GM19025 (cell line): ENCODE results near the gene TMEM116.
"Not testable (repeated sequence)": the region's sequence is repeated elsewhere in the genome, so short reads cannot be mapped to it uniquely, and the experiment has no call there.

Experiments used
- ATAC-seq: cut with Tn5 transposase; IDR thresholded peaks from one replicate; pipeline ENCODE4 v1.9.1; 2021; ENCODE audit warnings: mild to moderate bottlenecking, low read depth, moderate library complexity; ENCODE audit not compliant: unreplicated experiment

TMEM116 gene

DNA sequence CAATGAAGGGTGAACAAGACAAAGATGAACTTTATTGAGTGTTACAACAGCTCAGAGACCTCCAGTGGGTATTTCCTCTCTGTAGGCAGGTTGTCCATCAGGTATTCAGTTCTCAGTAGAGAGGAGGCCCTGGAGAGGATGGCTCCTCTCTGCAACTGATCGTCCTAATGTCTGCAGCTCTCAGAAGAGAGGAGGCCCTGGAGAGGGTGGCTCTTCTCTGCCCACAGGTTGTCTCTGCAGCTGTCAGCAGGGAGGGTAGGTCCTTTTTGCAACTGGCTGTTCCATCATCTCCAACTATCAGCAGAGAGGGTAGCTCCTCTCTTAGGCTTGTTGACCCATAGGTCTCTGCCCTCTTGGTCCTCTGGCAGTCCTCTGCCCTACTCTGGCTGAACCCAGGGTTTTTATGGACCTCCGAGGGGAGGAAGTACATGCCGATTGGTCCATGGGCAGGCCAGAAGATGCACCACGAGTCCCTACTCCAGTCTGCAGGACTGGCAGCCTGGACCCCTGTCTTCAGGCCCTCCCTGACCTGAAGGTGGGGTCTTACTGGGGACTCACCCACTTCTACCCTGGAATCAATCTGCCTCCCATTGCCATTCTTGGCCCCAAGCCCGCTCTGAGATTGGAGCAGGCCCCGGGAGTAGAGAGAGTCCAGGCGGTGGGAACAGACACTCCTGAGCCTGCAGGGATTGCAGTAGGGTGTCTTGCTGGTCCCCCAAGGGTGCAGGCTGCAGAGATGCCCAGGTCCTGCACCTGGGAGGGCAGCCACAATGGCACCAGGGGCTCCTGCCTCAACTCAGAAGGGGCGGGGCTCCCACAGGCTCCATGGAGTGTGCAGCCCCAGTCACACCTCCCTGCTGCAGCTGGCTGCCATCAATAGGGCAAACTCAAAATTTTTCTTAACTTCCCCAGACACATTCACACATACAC lies 2.3 kb downstream of the TMEM116 start:
- ATAC-seq: no peak

DNA sequence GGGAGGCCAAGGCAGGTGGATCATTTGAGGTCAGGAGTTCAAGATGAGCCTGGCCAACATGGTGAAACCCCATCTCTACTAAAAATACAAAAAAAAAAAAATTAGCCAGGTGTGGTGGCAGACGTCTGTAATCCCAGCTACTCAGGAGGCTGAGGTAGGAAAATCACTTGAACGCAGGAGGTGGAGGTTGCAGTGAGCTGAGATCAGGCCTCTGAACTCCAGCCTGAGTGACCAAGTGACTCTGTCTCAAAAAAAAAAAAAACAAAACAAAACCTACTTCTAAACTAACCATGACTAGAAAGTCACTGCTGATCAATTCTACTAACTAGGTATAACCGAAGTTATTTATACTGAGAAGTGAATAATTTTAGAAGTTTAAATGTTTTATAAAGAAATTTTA lies 3.4 kb downstream of the TMEM116 start:
- not testable (repeated sequence) for ATAC-seq

DNA sequence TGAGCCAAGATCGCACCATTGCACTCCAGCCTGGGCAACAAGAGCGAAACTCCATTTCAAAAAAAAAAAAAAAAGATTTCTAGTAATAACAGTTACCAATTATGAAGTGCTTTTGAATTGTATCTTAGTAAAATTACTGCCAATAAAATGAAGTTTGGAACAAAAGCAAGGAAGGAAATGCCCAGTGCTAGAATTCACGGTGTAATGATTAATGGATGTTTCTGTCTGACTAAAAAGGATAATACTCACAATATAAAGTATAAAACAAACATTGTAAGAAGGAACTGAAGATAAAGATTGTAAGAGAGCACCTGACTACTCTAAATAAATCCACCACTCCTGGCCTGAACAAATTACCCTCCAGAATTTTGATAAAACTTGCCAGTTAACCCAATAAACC lies 4.0 kb downstream of the TMEM116 start:
- ATAC-seq: no peak

DNA sequence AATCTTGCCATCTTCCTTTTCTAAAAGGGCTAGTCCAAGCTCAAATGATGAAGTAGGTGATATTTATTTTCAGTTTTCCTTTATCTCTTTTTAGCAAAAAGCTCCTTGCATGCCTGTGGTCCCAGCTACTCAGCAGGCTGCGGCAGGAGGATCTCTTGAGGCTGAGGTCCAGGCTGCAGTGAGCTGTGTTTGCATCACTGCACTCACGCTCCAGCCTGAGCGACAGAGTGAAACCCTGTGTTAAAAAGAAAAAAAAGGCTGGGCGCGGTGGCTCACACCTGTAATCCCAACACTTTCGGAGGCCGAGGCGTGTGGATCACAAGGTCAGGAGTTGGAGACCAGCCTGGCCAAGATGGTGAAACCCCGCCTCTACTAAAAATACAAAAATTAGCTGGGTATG lies 5.0 kb downstream of the TMEM116 start:
- ATAC-seq: no peak

DNA sequence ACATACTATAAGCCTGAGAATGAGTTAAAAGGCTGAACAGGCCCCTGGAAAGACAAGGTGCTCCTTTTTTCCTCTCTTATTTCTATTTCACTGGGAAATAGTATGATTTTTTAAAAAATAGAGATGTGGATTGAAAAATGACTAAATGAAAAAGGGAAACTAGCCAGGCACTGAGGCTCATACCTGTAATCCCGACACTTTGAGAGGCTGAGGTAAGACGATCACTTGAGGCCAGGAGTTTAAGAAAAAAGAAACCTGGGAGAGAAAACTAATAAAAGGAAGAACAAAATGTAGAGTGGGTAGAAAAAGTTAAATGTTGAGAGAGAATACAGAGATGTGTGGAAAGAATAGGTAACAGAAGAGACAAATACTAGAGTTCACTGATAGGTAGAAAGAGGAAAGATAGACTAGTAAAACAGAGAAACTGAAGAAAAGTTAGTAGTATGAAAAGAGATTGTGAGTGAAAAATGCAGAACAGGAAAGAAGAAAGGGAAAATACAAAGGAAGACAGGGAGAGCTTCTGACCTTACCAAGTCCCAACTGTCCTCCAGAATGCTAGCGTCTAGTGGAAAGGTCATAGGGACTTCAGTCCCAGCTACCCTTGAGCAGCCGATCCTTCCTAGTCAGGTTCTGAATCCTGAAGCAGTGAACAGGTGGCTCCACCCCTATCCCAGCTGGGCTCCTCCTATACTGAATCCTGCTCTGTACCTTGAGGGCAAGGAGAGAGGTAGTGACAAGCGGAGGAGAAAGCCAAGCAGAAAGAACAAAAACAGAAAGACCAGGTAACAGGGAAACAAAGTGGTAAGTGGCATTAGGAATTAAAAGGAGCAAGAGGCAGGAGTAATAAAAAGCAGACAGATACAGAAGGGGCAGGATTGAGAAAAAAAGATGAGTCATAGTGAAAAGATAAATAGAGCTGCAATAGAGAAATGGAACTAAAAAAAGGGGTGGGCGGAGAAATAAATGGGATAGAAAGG lies 7.3 kb downstream of the TMEM116 start:
- no peak for ATAC-seq

DNA sequence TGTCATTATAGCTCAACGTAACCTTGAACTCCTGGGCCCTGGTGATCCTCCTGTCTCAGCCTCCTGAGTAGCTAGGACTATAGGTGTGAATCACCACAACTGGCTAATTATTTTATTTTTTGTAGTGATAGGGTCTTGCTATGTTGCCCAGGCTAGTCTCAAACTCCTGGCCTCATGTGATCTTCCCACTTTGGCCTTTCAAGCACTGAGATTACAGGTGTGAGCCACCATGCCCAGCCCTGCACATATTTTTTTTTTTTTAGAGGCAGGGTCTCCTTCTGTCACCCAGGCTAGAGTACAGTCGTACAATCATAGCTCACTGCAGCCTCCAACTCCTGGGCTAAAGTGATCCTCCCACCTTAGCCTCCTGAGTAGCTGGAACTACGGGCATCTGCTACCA lies 8.9 kb downstream of the TMEM116 start:
- no peak for ATAC-seq

DNA sequence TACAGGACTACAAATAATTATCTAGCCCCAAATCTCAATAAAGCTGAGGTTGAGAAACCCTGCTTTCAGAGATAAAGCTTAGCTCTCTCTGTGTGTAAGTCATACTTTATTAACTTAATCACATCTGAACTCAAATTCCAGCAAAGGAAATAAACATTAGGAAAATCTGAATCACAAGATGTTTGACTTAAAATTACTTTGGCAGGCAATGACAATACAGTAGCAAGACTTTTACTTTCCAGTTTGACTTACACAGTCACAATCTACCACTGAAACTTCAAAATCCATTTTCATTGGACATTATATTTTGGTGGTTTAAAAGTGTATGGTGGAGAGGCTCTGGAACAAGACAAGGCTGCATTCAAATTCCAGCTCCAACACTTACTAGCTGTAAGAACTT lies 11.4 kb downstream of the TMEM116 start:
- ATAC-seq: no peak

DNA sequence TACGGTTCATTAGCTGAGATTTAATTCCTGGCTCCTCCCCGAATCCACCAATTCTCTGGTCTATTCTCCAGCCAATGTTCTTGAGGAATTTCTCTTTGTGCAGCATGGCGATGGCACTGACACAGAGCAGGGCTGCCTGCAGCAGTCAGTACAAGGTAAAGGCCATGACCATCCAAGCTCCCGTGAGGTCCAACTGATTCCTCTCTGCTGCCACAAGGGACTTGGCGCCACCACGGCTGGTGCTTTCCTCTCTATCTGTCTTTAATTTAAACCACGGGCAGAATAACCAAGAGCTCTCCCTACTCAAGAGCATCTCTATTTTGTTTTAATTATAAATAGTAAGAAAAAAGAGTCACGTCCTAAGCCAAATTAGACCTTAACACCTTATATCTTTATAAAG lies 12.1 kb downstream of the TMEM116 start:
- no peak for ATAC-seq

DNA sequence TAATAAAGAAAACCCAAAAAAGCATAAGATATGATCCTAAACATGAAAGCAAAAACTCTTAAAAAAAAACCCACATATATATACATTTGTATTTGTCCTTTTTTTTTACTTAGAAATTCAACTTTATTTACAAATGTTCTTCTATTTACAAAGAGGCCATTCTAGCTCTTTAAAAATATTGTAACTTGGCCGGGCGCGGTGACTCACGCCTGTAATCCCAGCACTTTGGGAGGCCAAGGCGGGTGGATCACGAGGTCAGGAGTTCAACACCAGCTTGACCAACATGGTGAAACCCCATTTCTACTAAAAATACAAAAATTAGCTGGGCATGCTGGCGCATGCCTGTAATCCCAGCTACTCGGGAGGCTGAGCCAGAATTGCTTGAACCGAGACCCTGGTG lies 13.8 kb downstream of the TMEM116 start:
- ATAC-seq: not testable (repeated sequence)

DNA sequence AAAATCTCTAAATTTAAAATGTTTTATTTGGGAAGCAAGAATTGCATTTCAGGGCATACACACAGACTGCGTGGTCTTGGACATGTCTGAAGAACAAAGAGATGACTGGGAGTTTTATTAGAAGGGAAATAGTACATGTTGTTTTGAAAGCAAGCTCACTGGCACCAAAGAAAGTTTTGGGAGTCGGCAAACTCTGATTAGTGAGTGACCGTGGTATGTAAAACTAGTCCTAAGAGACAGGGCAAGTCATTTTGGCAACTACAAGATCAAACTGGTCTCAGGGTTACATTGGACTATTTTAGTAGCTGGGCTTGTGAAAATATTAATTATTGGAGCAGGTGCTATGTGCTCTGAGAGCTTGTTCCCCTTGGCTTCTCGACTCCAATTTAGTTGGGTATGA lies 14.9 kb downstream of the TMEM116 start:
- ATAC-seq: no peak

DNA sequence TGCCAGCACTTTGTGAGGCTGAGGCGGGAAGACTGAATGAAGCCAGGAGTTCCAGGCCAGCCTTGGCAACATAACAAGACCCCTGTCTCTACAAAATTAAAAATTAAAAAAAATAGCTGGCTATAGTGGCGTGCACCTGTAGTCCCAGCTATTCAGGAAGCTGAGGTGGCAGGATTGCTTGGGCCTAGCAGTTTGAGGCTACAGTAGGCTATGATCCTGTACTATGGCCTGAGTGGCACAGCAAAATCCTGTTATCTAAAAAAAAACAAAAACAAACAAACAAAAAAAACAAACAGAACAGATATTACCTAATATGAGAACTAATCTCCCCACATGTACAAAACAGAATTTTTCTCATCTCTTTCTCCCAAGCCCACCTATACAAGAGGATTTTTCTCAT lies 15.7 kb downstream of the TMEM116 start:
- no peak for ATAC-seq

DNA sequence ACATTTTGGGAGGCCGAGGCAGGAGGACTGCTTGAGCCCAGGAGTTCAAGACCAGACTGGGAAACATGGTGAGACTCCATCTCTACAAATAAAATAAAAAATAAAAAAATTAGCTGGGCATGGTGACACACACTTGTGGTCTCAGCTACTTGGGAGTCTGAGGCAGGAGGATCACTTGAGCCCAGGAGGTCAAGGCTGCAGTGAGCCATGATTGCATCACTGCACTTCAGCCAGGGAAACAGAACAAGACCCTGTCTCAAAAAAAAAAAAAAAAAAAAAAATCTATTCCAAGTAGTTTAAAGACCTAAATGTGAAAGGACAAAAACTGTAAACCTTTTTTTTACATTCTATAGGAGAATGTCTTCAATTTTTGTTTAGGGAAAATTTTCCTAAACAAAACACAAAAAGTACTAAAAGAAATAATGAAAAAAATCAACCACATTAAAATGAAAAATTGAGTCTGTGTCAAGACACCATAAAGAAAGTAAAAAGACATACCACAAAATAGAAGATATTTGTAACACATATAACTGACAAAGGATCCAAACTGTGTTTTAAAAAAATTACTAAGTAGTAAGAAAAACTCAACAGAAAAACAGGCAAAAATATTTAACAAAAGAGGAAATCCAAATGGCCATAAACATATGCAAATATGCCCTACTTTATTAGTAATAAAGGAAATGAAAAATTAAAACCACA lies 17.0 kb downstream of the TMEM116 start:
- no peak for ATAC-seq

DNA sequence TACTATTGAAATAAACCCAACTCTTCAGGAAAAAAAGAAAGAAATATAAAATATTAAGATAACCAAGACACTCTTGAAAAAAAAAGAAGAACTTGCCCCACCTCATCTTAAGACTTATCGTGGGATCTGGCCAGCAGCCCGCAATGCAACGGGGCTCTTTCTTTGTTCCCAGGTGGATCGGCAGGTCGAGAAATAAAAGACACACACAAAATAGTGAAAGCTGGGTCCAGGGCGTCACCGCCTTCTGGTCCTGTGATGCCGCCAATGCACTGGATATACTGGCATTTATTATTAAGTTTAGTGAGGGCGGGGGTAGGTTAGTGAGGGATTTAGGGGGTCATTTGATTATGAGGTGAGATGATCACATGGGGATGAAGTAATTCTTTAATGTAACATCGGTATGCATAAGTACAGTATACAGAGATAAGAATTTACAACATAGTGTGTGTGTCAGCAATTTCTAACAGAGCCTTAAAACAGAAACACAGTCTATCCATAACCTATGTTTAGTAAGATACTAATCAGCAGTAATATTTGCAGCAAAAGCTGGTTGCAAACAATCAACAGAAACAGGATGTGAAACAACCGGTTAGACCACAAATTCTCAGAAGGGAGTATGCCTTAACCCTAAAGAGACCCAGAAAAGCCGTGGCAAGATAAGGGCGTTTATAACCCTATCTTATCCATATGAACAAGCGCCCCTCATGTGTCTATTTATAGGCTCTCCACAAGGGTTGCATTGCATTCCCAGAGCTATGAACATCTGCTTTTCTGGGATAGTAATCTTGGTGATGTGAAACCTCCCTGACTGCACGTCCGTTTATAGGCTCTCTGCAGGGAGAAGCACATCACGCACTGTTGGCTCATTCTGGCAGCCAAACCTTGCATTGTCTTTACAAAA lies 18.5 kb downstream of the TMEM116 start:
- not testable (repeated sequence) for ATAC-seq

DNA sequence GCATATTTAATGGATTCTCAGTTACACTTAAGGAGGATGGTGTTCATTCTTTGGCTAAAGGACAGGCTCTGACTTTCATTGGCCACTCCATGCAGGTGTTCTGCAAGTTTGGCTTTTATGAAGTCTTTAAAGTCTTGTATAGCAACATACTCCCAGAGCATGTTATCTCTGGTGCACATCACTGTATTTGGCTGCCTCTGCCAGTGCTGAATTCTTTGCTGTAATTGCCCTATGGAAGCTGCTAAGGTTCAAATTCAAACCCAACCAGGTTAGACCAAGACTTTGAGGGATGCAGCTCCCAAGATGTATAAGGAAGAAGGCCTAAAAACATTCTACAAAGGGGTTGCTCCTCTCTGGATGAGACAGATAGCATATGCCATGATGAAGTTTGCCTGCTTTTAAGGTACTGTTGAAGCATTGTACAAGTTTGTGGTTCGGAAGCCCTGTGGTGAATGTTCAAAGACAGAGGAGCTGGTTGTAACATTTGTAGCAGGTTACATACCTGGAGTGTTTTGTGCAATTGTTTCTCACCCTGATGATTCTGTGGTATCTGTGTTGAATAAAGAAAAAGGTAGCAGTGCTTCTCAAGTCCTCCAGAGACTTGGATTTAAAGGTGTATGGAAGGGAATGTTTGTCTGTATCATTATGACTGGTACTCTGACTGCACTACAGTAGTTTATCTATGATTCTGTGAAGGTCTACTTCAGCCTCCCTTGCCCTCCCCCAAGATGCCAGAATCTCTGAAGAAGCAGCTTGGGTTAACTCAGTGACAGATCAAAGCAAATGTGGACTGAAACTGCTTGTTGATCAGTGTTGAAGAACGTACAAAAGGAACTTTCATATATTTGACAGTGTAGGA lies 19.4 kb downstream of the TMEM116 start:
- no peak for ATAC-seq

DNA sequence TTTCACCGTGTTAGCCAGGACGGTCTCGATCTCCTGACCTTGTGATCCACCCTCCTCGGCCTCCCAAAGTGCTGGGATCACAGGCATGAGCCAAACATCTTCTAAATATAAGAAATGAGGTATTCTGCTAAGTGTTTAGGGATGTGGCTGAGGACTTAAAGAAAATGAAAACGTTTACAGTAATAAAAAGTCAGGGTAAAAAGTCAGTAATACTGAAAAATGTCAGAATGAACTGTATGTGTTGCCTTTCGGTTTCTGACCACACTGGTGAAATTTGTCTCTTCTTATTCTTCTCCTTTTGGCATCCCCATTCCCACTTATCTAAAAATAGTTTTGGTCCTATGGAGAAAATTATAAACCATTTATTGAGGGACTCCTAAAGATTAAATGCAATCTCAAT lies 20.5 kb downstream of the TMEM116 start:
- no peak for ATAC-seq

DNA sequence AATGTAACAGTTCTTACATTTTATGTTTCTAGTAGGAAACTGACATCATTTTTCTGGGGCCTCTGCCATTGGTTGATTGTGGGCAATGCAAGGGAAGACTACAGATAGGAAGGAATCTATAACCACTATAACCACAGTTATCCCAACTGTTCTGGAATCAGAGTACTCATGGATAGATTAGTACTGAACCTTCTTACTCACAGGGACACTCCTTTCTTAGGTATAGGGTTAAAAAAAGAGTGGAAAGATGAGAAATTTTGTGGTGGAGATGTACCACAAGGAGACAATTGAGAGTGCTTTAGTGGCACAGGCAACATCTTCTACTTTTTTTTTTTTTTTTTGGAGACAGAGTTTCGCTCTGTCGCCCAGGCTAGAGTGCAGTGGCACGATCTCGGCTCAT lies 21.0 kb downstream of the TMEM116 start:
- ATAC-seq: no peak

DNA sequence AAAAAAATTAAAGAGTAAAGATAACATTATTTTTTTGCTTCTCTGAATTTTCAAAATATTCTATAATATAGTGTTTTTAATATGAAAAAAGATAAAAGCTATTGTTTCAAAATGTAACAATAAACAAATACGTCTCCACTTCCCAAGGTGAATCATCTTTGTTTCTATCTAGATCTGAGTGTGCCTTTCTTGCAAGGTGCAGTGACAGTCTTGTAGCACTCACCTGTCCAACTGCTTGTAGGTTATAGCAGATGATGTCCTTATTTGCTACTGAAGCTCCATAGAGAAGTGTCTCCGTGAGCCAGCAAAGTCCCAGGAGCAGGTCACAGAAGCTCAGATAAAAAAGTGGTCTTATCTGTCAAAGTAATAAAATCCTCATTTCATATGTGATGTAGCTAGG lies 21.4 kb downstream of the TMEM116 start:
- no peak for ATAC-seq

DNA sequence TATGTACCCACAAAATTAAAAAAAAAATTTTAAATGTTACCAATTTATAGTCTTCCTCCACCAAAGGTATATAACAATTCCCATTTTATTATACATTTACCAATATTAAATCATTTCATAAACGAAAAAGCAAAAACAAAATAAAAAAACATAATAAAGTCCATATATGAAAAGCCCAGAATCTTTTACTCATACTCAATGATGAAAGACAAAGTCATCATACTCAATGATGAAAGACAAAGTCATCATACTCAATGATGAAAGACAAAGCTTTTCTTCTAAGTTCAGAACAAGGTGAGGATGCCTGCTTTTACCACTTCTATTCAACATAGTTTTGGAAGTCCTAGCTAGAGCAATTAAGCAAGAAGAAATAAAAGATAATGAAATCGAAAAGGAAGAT lies 28.1 kb downstream of the TMEM116 start:
- ATAC-seq: no peak

DNA sequence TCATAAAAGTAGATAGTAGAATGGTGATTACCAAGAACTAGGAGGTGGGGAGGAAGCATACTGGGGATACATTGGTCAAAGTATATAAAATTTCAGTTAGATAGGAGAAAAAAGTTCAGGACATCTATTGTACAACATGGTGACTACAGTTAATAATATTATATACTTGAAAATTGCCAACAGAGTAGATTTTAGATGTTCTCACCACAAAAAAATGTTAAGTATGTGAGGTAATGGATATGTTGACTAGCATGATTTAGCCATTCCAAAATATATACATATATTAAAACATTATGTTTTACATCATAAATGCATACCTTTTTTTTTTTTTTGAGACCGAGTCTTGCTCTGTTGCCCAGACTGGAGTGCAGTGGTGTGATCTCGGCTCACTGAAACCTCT lies 31.0 kb downstream of the TMEM116 start:
- no peak for ATAC-seq
